Ascending aorta (tissue), 2 donors: ENCODE results near the gene RIMBP2. TPM values are rescaled to one million over a fixed set of nuclear protein-coding genes. Genes with fewer than 3 reads are reported as not detected.

Source experiments
- DNase-seq, 2 donors: peaks; one replicate each; pipeline ENCODE4 v3.0.0-alpha.2; 2019; ENCODE audit warnings: low spot score in 2 of 2
- H3K27ac ChIP-seq, 2 donors: fragments of 200-600 bp; sonication (generic); one replicate each; pipeline ENCODE4 v1.5.1; 2016 to 2017; ENCODE audit warnings: mild to moderate bottlenecking in 1 of 2
- H3K27me3 ChIP-seq: fragments of 200-600 bp; sonication (generic); one replicate; pipeline ENCODE4 v1.5.1; 2017
- H3K36me3 ChIP-seq, 2 donors: fragments of 200-600 bp; sonication (generic); one replicate each; pipeline ENCODE4 v1.5.1; 2016
- H3K4me1 ChIP-seq, 2 donors: fragments of 200-600 bp; sonication (generic); one replicate each; pipeline ENCODE4 v1.5.1; 2016 to 2017; ENCODE audit warnings: mild to moderate bottlenecking in 1 of 2
- H3K4me3 ChIP-seq, 2 donors: fragments of 200-600 bp; sonication (generic); one replicate each; pipeline ENCODE4 v1.5.1; 2016 to 2017; ENCODE audit warnings: mild to moderate bottlenecking in 1 of 2
- H3K9me3 ChIP-seq, 2 donors: fragments of 200-600 bp; sonication (generic); one replicate each; pipeline ENCODE4 v1.5.1; 2016
- CTCF ChIP-seq, 3 experiments: fragments of 200-600 bp in 2 of 3; fragments of 450-650 bp in 1 of 3; sonication (generic) in 2 of 3; IDR thresholded peaks; one replicate each; pipeline ENCODE4 v1.5.1; 2016 to 2019; ENCODE audit warnings: antibody characterized with exemption in 3 of 3, mild to moderate bottlenecking in 1 of 3, moderate library complexity in 1 of 3
- intact Hi-C: fragments of 100-400 bp; cut with DNase I; formaldehyde crosslinking; loops from one replicate; pipeline ENCODE4 v1.15.1; 2023
- total RNA-seq: library from RNA; depleted of rRNA; stranded (reverse); fragments of >200 nt; gene quantifications from one replicate; pipeline ENCODE4 v1.1.0, GENCODE V29; 2016

Gene RIMBP2
- total RNA-seq, 1 donor from 2014 or later = not detected

- Histone ChIP-seq H3K4me1 (no peaks in the 10 kb centered on the region), H3K9me3 (no peaks in the 10 kb centered on the region), H3K4me3 (no peak overlapping the region), H3K27ac (no peak overlapping the region), H3K36me3 (no peaks in the 10 kb centered on the region), H3K27me3 (no peaks in the 10 kb centered on the region)
- intact Hi-C loops = no loop called here
- DNase-seq = no peak
- TF ChIP-seq CTCF (IDR thresholded peaks at IDR 0.05) = no peak
Observed at GRCh38 chr12:130449291-130449690, 266.8 kb downstream of the RIMBP2 start.

GRCh38 chr12:130448044-130448821, 267.9 kb downstream of the RIMBP2 start:
- intact Hi-C loops = no loop called here
- Histone ChIP-seq H3K4me3 (no peak overlapping the region), H3K4me1 (no peaks in the 10 kb centered on the region), H3K9me3 (no peaks in the 10 kb centered on the region), H3K36me3 (no peaks in the 10 kb centered on the region), H3K27me3 (no peaks in the 10 kb centered on the region), H3K27ac (no peak overlapping the region)
- DNase-seq = no peak
- no peak for TF ChIP-seq CTCF (IDR thresholded peaks at IDR 0.05)

GRCh38 chr12:130447655-130447965, 268.5 kb downstream of the RIMBP2 start:
- H3K4me3 ChIP-seq = no peak overlapping the region
- no peaks in the 10 kb centered on the region for H3K36me3 ChIP-seq
- no peaks in the 10 kb centered on the region for H3K9me3 ChIP-seq
- no peak for TF ChIP-seq CTCF (IDR thresholded peaks at IDR 0.05)
- DNase-seq = no peak
- no peaks in the 10 kb centered on the region for H3K27me3 ChIP-seq
- H3K4me1 ChIP-seq = no peaks in the 10 kb centered on the region
- intact Hi-C loops = no loop called here
- no peak overlapping the region for H3K27ac ChIP-seq

GRCh38 chr12:130446846-130447654, 269.0 kb downstream of the RIMBP2 start:
- no peaks in the 10 kb centered on the region for H3K4me1 ChIP-seq
- H3K36me3 ChIP-seq = no peaks in the 10 kb centered on the region
- no peaks in the 10 kb centered on the region for H3K9me3 ChIP-seq
- no peak for DNase-seq
- H3K27me3 ChIP-seq = no peaks in the 10 kb centered on the region
- H3K4me3 ChIP-seq = no peak overlapping the region
- TF ChIP-seq CTCF (IDR thresholded peaks at IDR 0.05) = no peak
- intact Hi-C loops = no loop called here
- no peak overlapping the region for H3K27ac ChIP-seq

GRCh38 chr12:130444986-130445385, 271.1 kb downstream of the RIMBP2 start:
- Histone ChIP-seq H3K27ac (no peak overlapping the region), H3K27me3 (no peaks in the 10 kb centered on the region), H3K9me3 (no peaks in the 10 kb centered on the region), H3K36me3 (no peaks in the 10 kb centered on the region), H3K4me3 (no peak overlapping the region), H3K4me1 (no peaks in the 10 kb centered on the region)
- intact Hi-C loops = no loop called here
- TF ChIP-seq CTCF (IDR thresholded peaks at IDR 0.05) = no peak
- DNase-seq = no peak
